Spleen (tissue), 7 donors: Measurements from ENCODE around the gene SLC22A4.

Source experiments
- CTCF ChIP-seq, 11 experiments: fragments of 200-600 bp in 7 of 11; fragments of 450-650 bp in 4 of 11; sonication (generic) in 4 of 11; IDR thresholded peaks in 8 of 11; conservative IDR thresholded peaks in 3 of 11; 1 replicate in 7 of 11; 2 replicates in 4 of 11; pipeline versions ENCODE4 v1.4.0 to v1.8.0; 2016 to 2021; ENCODE audit warnings: antibody characterized with exemption in 11 of 11, inconsistent platforms in 4 of 11, mild to moderate bottlenecking in 1 of 11
- POLR2A ChIP-seq, 3 donors: fragments of 450-650 bp; IDR thresholded peaks; one replicate each; pipeline ENCODE4 v1.5.1; 2017; ENCODE audit warnings: antibody characterized with exemption in 3 of 3, mild to moderate bottlenecking in 1 of 3
- donor health status: DM: no; HTN: no; CAD: no; lungs with moderate emphysema.
- donor health status: DM: no; HTN: no; CAD: no.
- donor health status: DM: no; HTN: no; CAD: no.

- TF ChIP-seq CTCF (IDR thresholded peaks at IDR 0.05 in 8 of 11, conservative IDR thresholded peaks at IDR 0.05 in 3 of 11), result no peak
- no peak for TF ChIP-seq POLR2A (IDR thresholded peaks at IDR 0.05)
Observed at GRCh38 chr5:132315529-132316067, 21.4 kb downstream of the SLC22A4 start.
